ENCODE data around the gene LAPTM5. TPM values are rescaled to one million over a fixed set of nuclear protein-coding genes. Genes with fewer than 3 reads are reported as not detected.

LAPTM5 gene
- total and polyA plus RNA-seq, 2 of the 8 experiments (the other 6 are each of a cell fraction or from before 2014, with no cell fraction given): 0.37 to 1.4 TPM

DNA sequence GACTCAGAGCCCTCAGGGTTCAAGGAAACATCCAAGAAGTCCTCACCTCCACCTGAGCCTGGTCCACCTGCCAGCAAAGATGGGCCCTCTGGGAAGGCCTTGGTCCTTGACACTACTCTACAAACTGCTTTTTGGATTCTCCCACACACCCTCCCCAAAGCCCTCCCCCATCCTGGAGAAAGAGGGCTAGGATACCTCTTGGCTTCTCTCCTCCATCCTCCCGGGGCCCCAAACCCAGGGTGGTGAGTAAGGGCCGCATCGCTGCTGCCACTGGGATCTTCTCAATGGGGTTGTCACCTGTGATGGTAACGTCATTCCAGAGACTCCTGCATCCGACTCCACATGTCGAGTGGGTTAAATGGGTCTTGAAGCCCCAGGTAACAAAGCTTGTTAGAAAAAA is 60.7 kb downstream of the LAPTM5 start:
- Histone ChIP-seq H3K79me2 (ENCODE audit: control insufficient read depth in 1 of 2, insufficient read depth in 2 of 2, low read length in 2 of 2) (no peaks in the 10 kb centered on the region), H3K14ac (ENCODE audit: insufficient read length) (no peak overlapping the region), H2BK5ac (ENCODE audit: low read depth, low read length) (no peak overlapping the region), H2BK12ac (ENCODE audit: low read depth, low read length) (no peak overlapping the region), H2BK120ac (replicated peaks; ENCODE audit: low read depth, low read length) (no peak overlapping the region), H3K4ac (replicated peaks; ENCODE audit: insufficient read length, low read depth, low read length) (no peak overlapping the region), H3K4me2 (ENCODE audit: insufficient read depth in 1 of 2, low read depth in 2 of 2, low read length in 2 of 2) (no peak overlapping the region), H4K5ac (ENCODE audit: insufficient read length, low read depth, low read length) (no peak overlapping the region), H3K18ac (ENCODE audit: extremely low read depth, low read length) (no peak overlapping the region), H3K23ac (ENCODE audit: insufficient read length) (no peak overlapping the region), H3K56ac (replicated peaks; ENCODE audit: insufficient read length, low read depth, low read length) (no peak overlapping the region), H3K4me3 (ENCODE audit: extremely low read depth in 1 of 4, insufficient read depth in 2 of 4, low read depth in 3 of 4, low read length in 4 of 4) (no peak overlapping the region), H3K4me1 (replicated peaks in 1 of 4; ENCODE audit: control insufficient read depth in 3 of 4, insufficient read depth in 4 of 4, low read length in 3 of 4) (peaks cover 0 to 3% (median 0%) of the 10 kb centered on the region in 4 experiments; a peak in 3 of 7 replicates), H2BK15ac (ENCODE audit: low read length) (no peak overlapping the region), H3K9me3 (ENCODE audit: insufficient read depth in 2 of 2, low read depth in 1 of 2, low read length in 1 of 2) (no peaks in the 10 kb centered on the region), H2AK5ac (ENCODE audit: low read depth, low read length) (no peak overlapping the region), H4K8ac (ENCODE audit: extremely low read depth, insufficient read depth, low read length) (no peak overlapping the region), H2AFZ (ENCODE audit: low read length) (no peak overlapping the region), H3K27me3 (replicated peaks in 1 of 4; ENCODE audit: control insufficient read depth in 3 of 4, extremely low read depth in 1 of 4, insufficient read depth in 3 of 4, low read length in 3 of 4) (no peaks in the 10 kb centered on the region), H3K36me3 (ENCODE audit: control insufficient read depth in 2 of 4, insufficient read depth in 4 of 4, low read length in 3 of 4) (no peaks in the 10 kb centered on the region), H4K91ac (replicated peaks; ENCODE audit: insufficient read length, low read length) (no peak overlapping the region), H4K20me1 (replicated peaks in 1 of 2; ENCODE audit: control insufficient read depth in 1 of 2, insufficient read depth in 2 of 2, low read length in 2 of 2) (no peaks in the 10 kb centered on the region), H3K27ac (ENCODE audit: low read depth, low read length) (no peak overlapping the region), H3K23me2 (ENCODE audit: low read depth, low read length) (peaks cover 7% of the 10 kb centered on the region; the same call in 1 of the 2 replicates), H3K9ac (replicated peaks in 1 of 4; ENCODE audit: extremely low read depth in 1 of 4, low read depth in 3 of 4, low read length in 3 of 4) (no peak overlapping the region), H3K79me1 (ENCODE audit: low read depth, low read length) (no peaks in the 10 kb centered on the region), H2BK20ac (ENCODE audit: low read length) (no peak overlapping the region)
- DNase-seq (ENCODE audit: low read depth in 1 of 2, low spot score in 2 of 2) (no peak), FAIRE-seq (no peak)
- CTCF ChIA-PET (ENCODE audit: partially characterized antibody): interaction anchor here (1.1 to 2.6 kb wide), 3 partner anchors 11 to 364 kb away, joined by 3 to 15 read pairs (median 8); no protein-coding TSS in a partner anchor
- 87% methylated on average over 6 of the region's 6 CpGs; no CpG with 5 or more reads in 1 of the 2 experiments for WGBS, 2 experiments (ENCODE audit: extremely low coverage in 1 of 2, insufficient coverage in 1 of 2, insufficient read length in 1 of 2, insufficient replicate concordance in 2 of 2, low coverage in 1 of 2, low lambda C conversion rate in 2 of 2, missing lambda C conversion rate in 1 of 2)
- POLR2A ChIA-PET (ENCODE audit: partially characterized antibody): no interaction called here
- no peak for TF ChIP-seq JUND (IDR thresholded peaks at IDR 0.05; ENCODE audit: low read length)
- no peak for TF ChIP-seq BACH1 (IDR thresholded peaks at IDR 0.05; ENCODE audit: low read length)
